Measurements from ENCODE around the gene ZNF416.

ZNF416 gene

GRCh38 chr19:57572415-57572947, 6.2 kb downstream of the ZNF416 start:
- H3K9me3 Mint-ChIP-seq: peaks cover 35% of the 10 kb centered on the region

GRCh38 chr19:57570707-57571106, 8.0 kb downstream of the ZNF416 start:
- DNase-seq (ENCODE audit: low spot score in 2 of 2): no peak
- no peak overlapping the region for H3K27ac Mint-ChIP-seq
- no peaks in the 10 kb centered on the region for H3K4me1 Mint-ChIP-seq
- no peak for ATAC-seq
- peaks cover 25% of the 10 kb centered on the region for H3K36me3 Mint-ChIP-seq
- no peak overlapping the region for H3K4me3 Mint-ChIP-seq
- peaks cover 29% of the 10 kb centered on the region for H3K9me3 Mint-ChIP-seq

More at GRCh38 chr19:57572415-57572947, 6.2 kb downstream of the ZNF416 start:
- Mint-ChIP-seq H3K27ac (no peak overlapping the region), H3K4me3 (no peak overlapping the region), H3K36me3 (peaks cover 39% of the 10 kb centered on the region), H3K4me1 (peaks cover 13% of the 10 kb centered on the region)
- ATAC-seq (no peak), DNase-seq (ENCODE audit: low spot score in 2 of 2) (no peak)

- H3K9me3 Mint-ChIP-seq: peaks cover 29% of the 10 kb centered on the region
- H3K27ac Mint-ChIP-seq: no peak overlapping the region
- DNase-seq (ENCODE audit: low spot score in 2 of 2) (no peak), ATAC-seq (no peak)
- no peak overlapping the region for H3K4me3 Mint-ChIP-seq
- H3K36me3 Mint-ChIP-seq: no peaks in the 10 kb centered on the region
- H3K4me1 Mint-ChIP-seq: no peaks in the 10 kb centered on the region
Measured at GRCh38 chr19:57566396-57567265, 12.1 kb downstream of the ZNF416 start.

- ATAC-seq: no peak
- Mint-ChIP-seq H3K36me3 (no peaks in the 10 kb centered on the region), H3K9me3 (peaks cover 18% of the 10 kb centered on the region), H3K4me3 (no peak overlapping the region), H3K27ac (no peak overlapping the region), H3K4me1 (peaks cover 21% of the 10 kb centered on the region)
- no peak for DNase-seq (ENCODE audit: low spot score in 2 of 2)
Measured at GRCh38 chr19:57563547-57563946, 15.2 kb downstream of the ZNF416 start.

GRCh38 chr19:57560049-57560491, 18.6 kb downstream of the ZNF416 start:
- peaks cover 29% of the 10 kb centered on the region for H3K4me1 Mint-ChIP-seq
- peaks cover 18% of the 10 kb centered on the region for H3K36me3 Mint-ChIP-seq
- DNase-seq (ENCODE audit: low spot score in 2 of 2): no peak
- peak overlapping the region; percentile 98 for H3K4me3 Mint-ChIP-seq
- H3K27ac Mint-ChIP-seq: peak overlapping the region; percentile 95
- H3K9me3 Mint-ChIP-seq: peaks cover 13% of the 10 kb centered on the region
- no peak for ATAC-seq

GRCh38 chr19:57559404-57560025, 19.2 kb downstream of the ZNF416 start, which contains the start of gene ZNF550:
TSS of gene ZNF550 (minus strand) at chr19:57559863. CDS start at chr19:57559682, 181 bp downstream.
- H3K36me3 Mint-ChIP-seq: peaks cover 23% of the 10 kb centered on the region

GRCh38 chr19:57559008-57559403, 19.7 kb downstream of the ZNF416 start:
- peaks cover 29% of the 10 kb centered on the region for H3K36me3 Mint-ChIP-seq
- H3K4me3 Mint-ChIP-seq: peak overlapping the region; percentile 98
- ATAC-seq: peak; percentile 58
- H3K4me1 Mint-ChIP-seq: peaks cover 29% of the 10 kb centered on the region
- peaks cover 18% of the 10 kb centered on the region for H3K9me3 Mint-ChIP-seq
- no peak for DNase-seq (ENCODE audit: low spot score in 2 of 2)
- H3K27ac Mint-ChIP-seq: peak overlapping the region; percentile 95

More at GRCh38 chr19:57559404-57560025, 19.2 kb downstream of the ZNF416 start, which contains the start of gene ZNF550:
- Mint-ChIP-seq H3K27ac (peak within 1 kb of the TSS; percentile 95), H3K4me3 (peak within 1 kb of the TSS; percentile 98), H3K9me3 (peaks cover 18% of the 10 kb centered on the region), H3K4me1 (peaks cover 29% of the 10 kb centered on the region)
- ATAC-seq: peak; percentile 99
- DNase-seq (ENCODE audit: low spot score in 2 of 2): peak; percentile 61 to 89

- peaks cover 33% of the 10 kb centered on the region for H3K36me3 Mint-ChIP-seq
- peak overlapping the region; percentile 95 for H3K27ac Mint-ChIP-seq
- H3K4me3 Mint-ChIP-seq: peak overlapping the region; percentile 98
- H3K9me3 Mint-ChIP-seq: peaks cover 15% of the 10 kb centered on the region
- peaks cover 29% of the 10 kb centered on the region for H3K4me1 Mint-ChIP-seq
- no peak for ATAC-seq
- no peak for DNase-seq (ENCODE audit: low spot score in 2 of 2)
Measured at GRCh38 chr19:57558525-57558924, 20.2 kb downstream of the ZNF416 start.

GRCh38 chr19:57557659-57558058, 21.1 kb downstream of the ZNF416 start:
- H3K27ac Mint-ChIP-seq: no peak overlapping the region
- peaks cover 41% of the 10 kb centered on the region for H3K36me3 Mint-ChIP-seq
- peak overlapping the region; percentile 98 for H3K4me3 Mint-ChIP-seq
- peaks cover 29% of the 10 kb centered on the region for H3K4me1 Mint-ChIP-seq
- DNase-seq (ENCODE audit: low spot score in 2 of 2): no peak
- H3K9me3 Mint-ChIP-seq: peaks cover 15% of the 10 kb centered on the region
- no peak for ATAC-seq

GRCh38 chr19:57552432-57552831, 26.3 kb downstream of the ZNF416 start:
- no peak for DNase-seq (ENCODE audit: low spot score in 2 of 2)
- Mint-ChIP-seq H3K27ac (no peak overlapping the region), H3K4me3 (no peak overlapping the region), H3K36me3 (peaks cover 92% of the 10 kb centered on the region), H3K4me1 (no peaks in the 10 kb centered on the region), H3K9me3 (peaks cover 35% of the 10 kb centered on the region)
- ATAC-seq: no peak

- ATAC-seq: no peak
- DNase-seq (ENCODE audit: low spot score in 2 of 2): no peak
- no peak overlapping the region for H3K4me3 Mint-ChIP-seq
- peaks cover 44% of the 10 kb centered on the region for H3K9me3 Mint-ChIP-seq
- peaks cover 77% of the 10 kb centered on the region for H3K36me3 Mint-ChIP-seq
- no peaks in the 10 kb centered on the region for H3K4me1 Mint-ChIP-seq
- no peak overlapping the region for H3K27ac Mint-ChIP-seq
Measured at GRCh38 chr19:57546513-57546912, 32.2 kb downstream of the ZNF416 start.

GRCh38 chr19:57537953-57538547, 40.7 kb downstream of the ZNF416 start:
- peaks cover 9% of the 10 kb centered on the region for H3K4me1 Mint-ChIP-seq
- DNase-seq (ENCODE audit: low spot score in 2 of 2) (no peak), ATAC-seq (no peak)
- peaks cover 74% of the 10 kb centered on the region for H3K36me3 Mint-ChIP-seq
- H3K9me3 Mint-ChIP-seq: peaks cover 55% of the 10 kb centered on the region
- no peak overlapping the region for H3K27ac Mint-ChIP-seq
- H3K4me3 Mint-ChIP-seq: no peak overlapping the region

- ATAC-seq: peak; percentile 100
- peaks cover 21% of the 10 kb centered on the region for H3K4me1 Mint-ChIP-seq
- H3K36me3 Mint-ChIP-seq: peaks cover 16% of the 10 kb centered on the region
- peak; percentile 63 to 90 for DNase-seq (ENCODE audit: low spot score in 2 of 2)
- peak within 1 kb of the TSS; percentile 96 for H3K27ac Mint-ChIP-seq
- peak within 1 kb of the TSS; percentile 100 for H3K4me3 Mint-ChIP-seq
- H3K9me3 Mint-ChIP-seq: peaks cover 30% of the 10 kb centered on the region
Measured at GRCh38 chr19:57527136-57527881, 51.4 kb downstream of the ZNF416 start, which contains the start of gene ZNF549. TSS of gene ZNF549 (plus strand) at chr19:57527356. CDS start at chr19:57527574, 218 bp downstream.
